DND-41 (cell line): ENCODE data around the gene DNAJC17.
A peak's percentile ranks its signal among the peaks of the same experiment; 100 is the strongest.

Experiments
- ATAC-seq: fragments of 200-7000 bp; cut with Tn5 transposase; 3 replicates; pipeline ENCODE4 v1.9.1; 2021; ENCODE audit warnings: low read depth; ENCODE audit not compliant: insufficient read depth
- DNase-seq: peaks from one replicate; pipeline ENCODE4 v3.0.0-alpha.2; 2020
- H2AFZ ChIP-seq: 2 replicates; pipeline ENCODE4 v1.6.0; 2012; ENCODE audit warnings: low read depth, low read length
- H3K27ac ChIP-seq: 2 replicates; pipeline ENCODE4 v1.5.1; 2012; ENCODE audit warnings: low read length, inconsistent platforms
- H3K27me3 ChIP-seq: fragments of 200-600 bp; sonication (generic); 2 replicates; pipeline ENCODE4 v1.6.0; 2012; ENCODE audit warnings: low read length, mild to moderate bottlenecking, inconsistent platforms; ENCODE audit not compliant: insufficient read depth, poor library complexity
- H3K36me3 ChIP-seq: 2 replicates; pipeline ENCODE4 v1.5.1; 2012; ENCODE audit warnings: low read length, inconsistent platforms; ENCODE audit not compliant: insufficient read depth
- H3K4me1 ChIP-seq: 2 replicates; pipeline ENCODE4 v1.5.1; 2012; ENCODE audit warnings: mild to moderate bottlenecking, low read length; ENCODE audit not compliant: insufficient read depth
- H3K4me2 ChIP-seq: 2 replicates; pipeline ENCODE4 v1.6.0; 2012; ENCODE audit warnings: mild to moderate bottlenecking, moderate library complexity, low read length, inconsistent platforms; ENCODE audit not compliant: insufficient read depth
- H3K4me3 ChIP-seq, 2 experiments: fragments of 200-600 bp in 1 of 2; shearing (Covaris generic) in 1 of 2; 2 replicates each; pipeline ENCODE4 v1.5.1; 2012 to 2016; ENCODE audit warnings: inconsistent platforms in 2 of 2, low read length in 2 of 2, mild to moderate bottlenecking in 2 of 2, low read depth in 1 of 2, moderate library complexity in 1 of 2
- H3K79me2 ChIP-seq: 2 replicates; pipeline ENCODE4 v1.6.0; 2012; ENCODE audit warnings: low read length, inconsistent platforms; ENCODE audit not compliant: insufficient read depth
- H3K9ac ChIP-seq: 2 replicates; pipeline ENCODE4 v1.6.0; 2012; ENCODE audit warnings: low read depth, mild to moderate bottlenecking, inconsistent platforms, low read length, moderate library complexity
- H3K9me3 ChIP-seq: 2 replicates; pipeline ENCODE4 v1.5.1; 2012; ENCODE audit warnings: low read length, moderate library complexity, mild to moderate bottlenecking, inconsistent platforms; ENCODE audit not compliant: insufficient read depth, severe bottlenecking
- H4K20me1 ChIP-seq: 2 replicates; pipeline ENCODE4 v1.6.0; 2012; ENCODE audit warnings: low read length; ENCODE audit not compliant: insufficient read depth
- EZH2 ChIP-seq: IDR thresholded peaks from 3 replicates; pipeline ENCODE4 v1.6.1; 2012; ENCODE audit warnings: borderline replicate concordance, low read depth, mild to moderate bottlenecking, moderate library complexity, low read length, inconsistent platforms; ENCODE audit not compliant: severe bottlenecking
- TF ChIP-seq, protein P1 (sequence below): IDR thresholded peaks from 2 replicates; pipeline ENCODE4 v1.5.1; 2012; ENCODE audit warnings: borderline replicate concordance, low read length, moderate library complexity, mild to moderate bottlenecking; ENCODE audit not compliant: poor library complexity, severe bottlenecking; ENCODE audit errors: extremely low read depth

DNAJC17 gene

DNA sequence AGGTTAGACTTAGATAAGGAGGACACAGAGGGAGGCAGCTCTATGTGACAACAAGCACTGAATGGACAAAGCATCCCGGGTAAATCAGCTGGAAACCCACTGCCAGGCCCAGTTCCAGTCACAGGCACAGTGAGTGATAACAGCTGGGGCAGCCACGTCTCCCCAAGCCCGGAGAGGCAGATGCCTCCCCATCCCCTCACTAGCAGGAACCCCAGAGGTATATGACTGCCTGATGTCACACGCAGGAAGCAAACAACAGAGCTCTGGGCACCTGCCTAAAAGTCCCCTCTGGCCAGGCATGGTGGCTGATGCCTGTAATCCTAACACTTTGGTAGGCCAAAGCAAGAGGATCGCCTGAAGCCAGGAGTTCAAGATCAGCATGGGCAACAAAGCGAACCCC, 19.3 kb downstream of the DNAJC17 start:
- H3K36me3 ChIP-seq, result peaks cover 2% of the 10 kb centered on the region; the same call in 1 of the 2 replicates
- H4K20me1 ChIP-seq, result peaks cover 34% of the 10 kb centered on the region; the same call in 1 of the 2 replicates
- peaks cover 36% of the 10 kb centered on the region for H3K79me2 ChIP-seq
- H3K4me1 ChIP-seq, result peaks cover 33% of the 10 kb centered on the region
- no peaks in the 10 kb centered on the region for H3K9me3 ChIP-seq
- H2AFZ ChIP-seq, result no peak overlapping the region
- no peak overlapping the region for H3K9ac ChIP-seq
- H3K27me3 ChIP-seq, result no peaks in the 10 kb centered on the region
- DNase-seq, result no peak
- H3K4me2 ChIP-seq, result peak overlapping the region; percentile 23
- no peak overlapping the region for H3K4me3 ChIP-seq
- H3K27ac ChIP-seq, result peak overlapping the region; percentile 36
- TF ChIP-seq, protein P1, sequence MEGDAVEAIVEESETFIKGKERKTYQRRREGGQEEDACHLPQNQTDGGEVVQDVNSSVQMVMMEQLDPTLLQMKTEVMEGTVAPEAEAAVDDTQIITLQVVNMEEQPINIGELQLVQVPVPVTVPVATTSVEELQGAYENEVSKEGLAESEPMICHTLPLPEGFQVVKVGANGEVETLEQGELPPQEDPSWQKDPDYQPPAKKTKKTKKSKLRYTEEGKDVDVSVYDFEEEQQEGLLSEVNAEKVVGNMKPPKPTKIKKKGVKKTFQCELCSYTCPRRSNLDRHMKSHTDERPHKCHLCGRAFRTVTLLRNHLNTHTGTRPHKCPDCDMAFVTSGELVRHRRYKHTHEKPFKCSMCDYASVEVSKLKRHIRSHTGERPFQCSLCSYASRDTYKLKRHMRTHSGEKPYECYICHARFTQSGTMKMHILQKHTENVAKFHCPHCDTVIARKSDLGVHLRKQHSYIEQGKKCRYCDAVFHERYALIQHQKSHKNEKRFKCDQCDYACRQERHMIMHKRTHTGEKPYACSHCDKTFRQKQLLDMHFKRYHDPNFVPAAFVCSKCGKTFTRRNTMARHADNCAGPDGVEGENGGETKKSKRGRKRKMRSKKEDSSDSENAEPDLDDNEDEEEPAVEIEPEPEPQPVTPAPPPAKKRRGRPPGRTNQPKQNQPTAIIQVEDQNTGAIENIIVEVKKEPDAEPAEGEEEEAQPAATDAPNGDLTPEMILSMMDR, result no peak
- no peak for TF ChIP-seq EZH2
- peak; percentile 35; the same call in 2 of the 3 replicates for ATAC-seq

GRCh38 chr15:40787344-40787841, 19.9 kb downstream of the DNAJC17 start:
- Histone ChIP-seq H3K4me2 (peak overlapping the region; percentile 23; the same call in 1 of the 2 replicates), H2AFZ (no peak overlapping the region), H3K9me3 (no peaks in the 10 kb centered on the region), H3K36me3 (peaks cover 2% of the 10 kb centered on the region; the same call in 1 of the 2 replicates), H3K4me3 (no peak overlapping the region), H3K27me3 (no peaks in the 10 kb centered on the region), H3K79me2 (peaks cover 36% of the 10 kb centered on the region), H3K9ac (no peak overlapping the region), H3K4me1 (peaks cover 33% of the 10 kb centered on the region), H4K20me1 (peaks cover 36% of the 10 kb centered on the region; the same call in 1 of the 2 replicates), H3K27ac (peak overlapping the region; percentile 43)
- TF ChIP-seq, protein P1, result no peak
- TF ChIP-seq EZH2, result no peak
- peak; percentile 80 for DNase-seq
- ATAC-seq, result peak; percentile 85

GRCh38 chr15:40785814-40786213, 21.5 kb downstream of the DNAJC17 start:
- Histone ChIP-seq H3K4me3 (no peak overlapping the region), H3K36me3 (peaks cover 2% of the 10 kb centered on the region; the same call in 1 of the 2 replicates), H2AFZ (no peak overlapping the region), H3K9ac (no peak overlapping the region), H3K4me1 (peaks cover 33% of the 10 kb centered on the region), H3K4me2 (no peak overlapping the region), H3K27ac (no peak overlapping the region), H3K9me3 (no peaks in the 10 kb centered on the region), H3K27me3 (no peaks in the 10 kb centered on the region), H4K20me1 (peaks cover 37% of the 10 kb centered on the region; the same call in 1 of the 2 replicates), H3K79me2 (peaks cover 32% of the 10 kb centered on the region)
- DNase-seq (no peak), ATAC-seq (no peak)
- TF ChIP-seq EZH2, result no peak
- TF ChIP-seq, protein P1, result no peak
